Activated T-helper 1 cell treated with Interleukin-2 at 50 U/mL for 16 hours (primary cell): ENCODE results near the gene CLEC17A.
A peak's percentile ranks its signal among the peaks of the same experiment; 100 is the strongest.
"Not testable (repeated sequence)": the region's sequence is repeated elsewhere in the genome, so short reads cannot be mapped to it uniquely, and the experiment has no call there.

Source experiments
- DNase-seq: peaks from one replicate; pipeline ENCODE4 v3.0.0-alpha.2; 2020; ENCODE audit warnings: low read depth

CLEC17A gene

GRCh38 chr19:14582894-14583340, at the start of gene CLEC17A:
Gene CLEC17A (plus strand): TSS chr19:14583084. CDS start chr19:14583161, 77 bp downstream.
- DNase-seq: no peak

GRCh38 chr19:14533450-14533849, 49.4 kb upstream of the CLEC17A start:
- DNase-seq: no peak

DNA sequence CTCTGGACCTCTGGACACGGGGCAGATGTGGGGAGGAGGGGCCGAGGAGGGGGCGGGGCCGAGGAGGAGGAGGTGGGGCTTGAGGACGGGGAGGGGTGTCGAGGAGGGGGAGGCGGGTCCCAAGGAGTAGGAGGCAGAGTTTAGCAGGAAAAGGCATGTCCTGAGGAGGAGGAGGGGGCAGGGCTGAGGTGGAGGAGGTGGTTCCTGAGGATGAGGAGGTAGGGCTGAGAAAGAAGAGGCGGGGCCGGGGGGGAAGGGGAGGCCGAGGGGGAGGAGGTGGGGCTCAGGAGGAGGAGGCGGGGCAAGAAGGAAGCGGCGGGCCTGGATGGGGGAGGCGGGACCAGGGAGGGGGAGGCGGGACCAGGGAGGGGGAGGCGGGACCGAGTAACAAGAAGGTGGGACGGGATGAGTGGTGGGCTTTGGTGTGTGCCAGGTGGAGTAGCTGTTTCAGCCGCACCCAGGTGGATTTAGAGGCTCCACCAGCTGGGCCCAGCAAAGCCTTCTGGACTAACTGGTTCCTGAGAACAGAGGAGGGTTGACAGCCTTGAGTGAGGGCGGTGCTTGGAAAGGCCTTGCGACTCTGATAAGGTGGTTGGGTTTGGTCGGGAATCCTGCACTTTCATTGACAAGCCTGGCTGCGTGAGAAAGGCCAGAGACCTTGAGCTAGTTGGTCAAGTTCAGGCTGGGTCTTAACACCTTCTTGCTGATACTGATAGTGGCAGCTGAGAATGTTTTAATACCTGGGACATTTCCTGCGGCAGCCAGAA, 45.8 kb upstream of the CLEC17A start:
- DNase-seq: no peak

DNA sequence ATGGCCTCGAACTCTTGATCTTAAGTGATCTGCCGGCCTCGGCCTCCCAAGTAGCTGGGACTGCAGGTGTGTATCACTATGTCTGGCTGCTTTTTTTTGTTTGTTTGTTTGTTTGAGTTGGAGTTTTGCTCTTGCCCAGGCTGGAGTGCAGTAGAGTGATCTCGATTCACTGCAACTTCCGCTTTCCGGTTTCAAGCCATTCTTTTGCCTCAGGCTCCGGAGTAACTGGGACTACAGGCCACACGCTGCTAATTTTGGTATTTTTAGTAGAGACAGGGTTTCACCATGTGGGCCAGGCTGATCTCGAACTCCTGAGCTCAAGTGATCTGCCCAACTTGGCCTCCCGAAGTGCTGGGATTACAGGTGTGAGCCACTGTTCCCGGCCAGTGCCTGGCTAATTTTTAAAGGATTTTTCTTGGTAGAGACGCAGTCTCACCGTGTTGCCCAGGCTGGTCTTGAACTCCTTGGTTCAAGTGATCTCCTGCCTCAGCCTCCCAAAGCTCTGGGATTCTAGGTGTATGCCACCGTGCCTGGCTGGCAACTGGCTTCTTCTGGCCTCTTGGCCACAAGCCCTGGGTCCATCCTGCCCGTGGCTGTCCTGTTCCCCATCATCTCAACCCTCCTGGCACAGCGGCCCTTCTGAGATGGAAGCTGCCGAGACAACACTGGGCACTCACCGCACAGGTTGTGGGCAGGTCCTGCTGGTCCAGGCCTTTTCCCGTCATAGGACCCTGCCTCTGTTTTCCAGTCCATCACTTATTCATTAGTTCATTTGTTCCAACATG, 42.0 kb upstream of the CLEC17A start:
- DNase-seq: no peak

GRCh38 chr19:14541979-14542378, 40.9 kb upstream of the CLEC17A start:
- DNase-seq: not testable (repeated sequence)

DNA sequence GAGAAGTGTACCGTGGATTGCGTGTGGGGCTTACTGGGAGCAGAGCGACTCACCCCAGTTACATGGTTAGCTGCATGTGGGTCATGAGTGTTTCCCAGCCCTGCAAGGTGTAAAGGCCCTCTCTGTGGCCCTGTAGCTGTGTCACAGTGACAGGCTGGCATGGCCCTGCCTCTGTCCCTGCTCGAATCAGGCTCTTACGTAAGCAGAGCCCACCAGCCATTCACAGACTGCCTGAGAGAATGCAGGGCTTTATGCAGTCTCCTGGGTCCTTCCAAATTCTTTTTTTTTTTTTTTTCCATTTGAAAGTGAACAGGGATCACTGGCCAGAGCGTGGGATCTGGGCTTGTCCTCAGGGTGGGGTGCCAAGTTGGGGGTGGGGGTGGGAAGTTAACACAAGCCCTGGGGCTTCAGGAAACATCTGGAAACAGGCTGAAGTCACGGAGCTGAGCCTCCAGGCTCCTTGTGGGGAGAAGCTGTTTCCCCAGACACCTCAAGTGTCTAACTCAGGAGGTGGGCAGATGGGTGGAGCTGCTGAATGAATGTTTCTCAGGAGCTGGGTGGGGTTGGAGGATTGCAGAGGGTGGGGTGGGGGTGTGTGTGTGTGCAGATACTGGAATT, 40.1 kb upstream of the CLEC17A start:
- no peak for DNase-seq

DNA sequence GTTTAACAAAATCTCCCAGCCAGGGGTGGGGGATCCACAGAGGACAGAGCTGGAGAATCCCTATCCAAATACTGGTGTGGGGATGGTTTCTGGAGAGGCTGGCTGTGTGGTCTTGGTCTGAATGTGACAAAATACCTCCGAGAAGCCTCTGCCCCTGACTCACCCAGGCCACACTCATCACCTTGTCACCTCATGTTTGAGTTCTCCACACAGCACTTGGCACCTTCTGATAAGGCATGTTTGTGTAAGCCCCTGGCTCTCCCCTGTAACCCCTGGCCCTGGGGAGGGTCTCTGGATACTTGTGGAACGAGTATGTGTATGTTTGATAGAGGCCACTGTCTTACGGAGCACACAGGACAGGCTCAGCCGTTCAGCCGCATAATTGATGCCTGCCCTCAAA, 38.8 kb upstream of the CLEC17A start:
- DNase-seq: no peak

- no peak for DNase-seq
Measured at GRCh38 chr19:14544977-14545715, 37.7 kb upstream of the CLEC17A start.

DNA sequence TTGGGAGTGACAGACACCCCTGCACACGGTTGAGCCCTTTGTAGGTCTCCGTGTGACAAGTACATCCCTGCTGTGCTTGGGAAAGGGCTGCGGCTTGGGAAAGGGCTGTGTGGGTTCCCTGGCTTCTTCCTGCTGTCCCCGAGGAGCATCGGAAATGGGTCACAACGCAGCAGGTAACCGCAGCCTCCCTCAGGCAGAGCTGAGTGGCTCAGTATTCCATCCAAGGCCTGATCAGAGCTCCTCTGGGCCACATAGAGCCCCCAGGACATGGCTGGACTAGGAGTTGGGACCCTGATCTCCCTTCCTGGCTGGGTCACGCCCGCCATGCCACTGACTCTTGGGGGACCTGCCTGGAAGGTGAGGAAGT, 37.2 kb upstream of the CLEC17A start:
- no peak for DNase-seq

DNA sequence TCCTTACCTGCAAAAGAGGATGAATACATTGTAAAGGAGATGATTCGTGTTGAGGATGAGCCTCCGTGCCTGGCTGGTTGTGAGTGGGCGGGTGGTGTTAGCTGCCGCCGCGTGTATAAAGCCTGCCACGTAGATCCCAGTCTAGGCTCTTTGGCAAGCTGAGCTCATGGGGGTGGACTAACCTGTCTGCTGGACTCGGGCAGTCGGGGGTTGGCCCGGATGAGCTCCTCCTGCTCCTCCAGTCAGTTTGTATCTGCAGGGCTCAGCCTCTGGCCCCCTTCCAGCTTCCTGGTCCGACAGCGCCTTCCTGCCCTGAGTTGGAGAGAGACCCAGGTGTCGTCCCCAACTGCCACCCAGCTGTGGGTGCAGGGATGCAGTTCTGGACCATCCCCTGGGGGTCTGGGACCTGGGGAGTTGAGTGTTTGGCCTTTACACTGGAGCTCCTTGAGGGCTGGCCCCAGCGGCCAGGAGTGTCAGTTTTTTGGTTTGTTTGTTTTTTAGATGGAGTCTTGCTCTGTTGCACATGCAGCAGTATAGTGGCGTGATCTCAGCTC, 32.6 kb upstream of the CLEC17A start:
- DNase-seq: no peak

DNA sequence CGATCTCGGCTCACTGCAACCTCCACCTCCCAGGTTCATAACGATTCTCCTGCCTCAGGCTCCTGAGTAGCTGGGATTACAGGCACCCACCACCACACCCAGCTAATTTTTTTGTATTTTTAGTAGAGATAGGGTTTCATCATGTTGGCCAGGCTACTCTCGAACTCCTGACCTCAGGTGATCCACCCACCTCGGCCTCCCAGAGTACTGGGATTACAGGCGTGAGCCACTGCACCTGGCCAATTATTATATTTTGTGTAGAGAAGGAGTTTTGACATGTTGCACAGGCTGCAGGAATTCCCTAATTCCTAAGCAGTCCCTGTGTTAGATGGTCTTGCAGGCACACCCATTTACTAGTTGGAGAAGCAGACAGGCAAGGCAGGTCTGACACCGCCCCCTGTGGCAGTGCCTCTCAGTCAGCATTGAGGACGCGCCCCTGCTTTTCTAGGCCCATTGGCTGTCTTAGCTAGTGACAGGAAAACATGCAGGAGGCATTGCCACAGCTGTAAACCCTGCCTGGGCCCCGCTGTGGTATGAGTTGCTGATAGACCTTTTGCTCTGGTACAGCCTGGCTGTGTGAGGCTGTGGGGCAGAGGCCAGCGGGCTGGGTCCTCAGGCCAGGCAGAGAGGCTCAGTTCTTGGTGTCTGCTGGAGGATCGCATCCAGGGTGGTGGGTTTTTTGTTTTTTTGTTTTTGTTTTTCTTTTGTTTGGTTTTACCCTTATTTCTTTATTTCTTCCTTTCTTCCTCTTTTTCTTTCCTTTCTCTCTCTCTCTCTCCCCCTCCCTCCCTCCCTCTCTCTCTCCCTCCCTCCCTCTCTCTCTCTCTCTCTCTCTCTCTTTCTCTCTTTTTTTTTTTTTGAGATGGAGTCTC, 31.5 kb upstream of the CLEC17A start:
- DNase-seq: peak; percentile 66

DNA sequence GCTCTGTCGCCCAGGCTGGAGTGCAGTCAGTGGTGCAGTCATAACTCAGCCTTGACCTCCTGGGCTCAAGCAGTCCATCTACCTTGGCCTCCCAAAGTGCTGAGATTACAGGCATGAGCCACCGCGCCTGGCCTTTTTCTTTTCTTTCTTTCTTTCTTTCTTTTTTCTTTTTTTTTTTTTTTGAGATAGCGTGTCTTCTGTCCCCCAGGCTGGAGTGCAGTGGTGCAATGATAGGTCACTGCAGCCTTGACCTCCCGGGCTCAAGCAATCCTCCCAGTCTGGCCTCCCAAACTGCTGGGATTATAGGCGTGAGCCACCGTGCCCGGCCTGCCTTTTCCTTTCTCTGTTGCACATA, 30.9 kb upstream of the CLEC17A start:
- DNase-seq: not testable (repeated sequence)

GRCh38 chr19:14553042-14553938, 29.6 kb upstream of the CLEC17A start:
- DNase-seq: no peak

DNA sequence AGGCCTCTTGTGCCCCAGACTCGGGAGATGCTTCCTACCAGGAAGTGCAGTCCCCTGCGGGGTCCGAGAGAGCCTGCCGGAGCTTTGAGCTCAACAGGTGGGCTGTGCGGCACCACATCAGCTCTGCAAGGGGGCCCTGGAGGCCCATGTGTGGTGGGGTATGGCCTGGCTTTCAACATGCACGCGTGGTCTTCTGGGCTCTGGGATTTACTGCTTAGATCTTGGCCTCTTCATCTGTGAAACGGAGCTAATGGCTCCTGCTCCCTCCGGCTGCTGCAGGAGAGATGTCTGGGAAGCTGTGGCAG, 29.0 kb upstream of the CLEC17A start:
- DNase-seq: no peak

DNA sequence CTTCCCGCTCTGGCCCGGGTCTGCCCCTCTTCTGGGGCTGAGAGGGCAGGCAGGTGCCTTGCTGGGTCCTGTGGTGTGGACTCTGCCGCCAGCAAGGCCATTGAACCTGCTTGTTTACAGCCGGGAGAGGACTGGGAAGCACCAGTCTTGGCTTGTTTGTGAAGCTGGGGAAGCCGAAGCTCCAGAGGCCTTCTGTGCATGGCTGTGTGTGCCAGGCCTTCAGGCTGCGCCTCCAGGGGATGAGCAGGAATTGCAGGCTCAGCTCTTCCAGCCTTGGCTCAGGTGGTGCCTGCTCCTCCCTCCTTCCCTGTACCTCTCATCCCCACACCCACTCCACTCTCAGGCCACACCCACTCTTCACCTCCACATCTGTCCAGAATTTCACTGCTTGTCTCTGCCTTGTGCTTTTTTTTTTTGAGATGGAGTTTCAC, 28.5 kb upstream of the CLEC17A start:
- DNase-seq: no peak

GRCh38 chr19:14555918-14556661, 26.8 kb upstream of the CLEC17A start:
- no peak for DNase-seq

DNA sequence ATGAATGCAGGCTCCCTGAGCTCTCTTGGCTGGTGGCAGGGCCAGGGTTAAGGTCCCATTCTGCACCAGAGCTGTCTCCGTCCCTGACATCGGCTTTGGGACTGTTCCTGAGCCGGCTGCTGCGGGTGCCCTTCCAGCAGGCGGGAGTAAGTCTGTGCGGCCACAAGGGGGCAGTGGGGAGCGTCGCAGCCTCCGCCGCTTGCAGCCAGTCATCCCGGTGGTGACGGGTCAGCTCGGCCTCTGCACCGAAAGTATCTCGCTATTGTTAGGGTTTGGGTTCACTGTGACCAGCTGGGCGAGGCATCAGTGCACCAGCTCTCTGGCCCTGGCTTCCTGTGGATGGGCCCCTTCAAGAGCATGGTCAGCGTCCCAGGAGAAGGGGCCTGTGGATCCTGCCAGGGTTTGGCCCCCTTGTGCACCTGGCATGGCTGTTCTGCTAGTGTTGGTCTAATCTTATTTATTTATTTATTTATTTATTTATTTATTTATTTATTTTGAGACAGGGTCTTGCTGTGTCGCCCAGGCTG, 26.2 kb upstream of the CLEC17A start:
- DNase-seq: peak; percentile 55

DNA sequence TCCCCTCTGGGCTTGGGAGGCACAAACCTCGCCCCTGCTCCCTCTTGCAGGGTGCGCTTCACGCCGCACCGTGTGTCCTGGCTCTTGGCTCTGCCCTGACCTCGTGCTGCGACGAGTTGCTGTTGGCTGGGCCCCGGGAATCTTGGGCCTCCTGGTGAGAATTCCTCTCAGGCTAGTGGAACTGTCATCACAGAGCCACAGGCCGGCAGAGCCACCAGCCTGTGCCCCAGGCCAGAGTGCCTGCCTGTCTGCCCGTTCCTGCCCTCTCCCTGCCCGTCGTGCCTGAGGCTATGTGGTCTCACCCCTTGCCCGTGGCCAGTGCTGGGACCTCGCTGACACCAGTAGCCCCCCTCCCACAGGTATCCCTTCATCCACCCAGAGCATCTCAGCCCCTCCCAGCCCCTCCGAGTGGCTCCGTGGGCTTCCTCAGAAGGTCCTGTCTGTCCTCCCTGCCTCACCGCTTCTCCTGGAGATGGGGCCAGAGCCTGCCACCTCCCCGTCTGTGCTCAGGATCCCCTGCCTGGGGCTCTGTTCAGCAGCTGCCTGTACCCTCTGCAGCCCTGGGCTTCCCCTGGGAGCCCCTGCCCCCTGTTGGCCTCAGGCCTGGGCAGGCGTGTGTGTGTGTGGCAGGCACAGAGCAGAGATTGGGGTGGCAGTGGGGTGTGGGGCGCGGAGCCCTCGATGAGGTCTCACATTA, 24.4 kb upstream of the CLEC17A start:
- DNase-seq: no peak
